C1 segment of cervical spinal cord (tissue), 14 donors: Measurements from ENCODE around the gene ATP6V1C2.
"Not testable (repeated sequence)": the region's sequence is repeated elsewhere in the genome, so short reads cannot be mapped to it uniquely, and the experiment has no call there.

Experiments
- DNase-seq, 14 donors: peaks; one replicate each; lab custom pipeline; 2025; lab: John Stamatoyannopoulos, UW

Gene ATP6V1C2

GRCh38 chr2:10813163-10814138, 92.0 kb downstream of the ATP6V1C2 start:
- not testable (repeated sequence) for DNase-seq

GRCh38 chr2:10814142-10814541, 92.7 kb downstream of the ATP6V1C2 start:
- no peak for DNase-seq

- DNase-seq, result no peak
Measured at GRCh38 chr2:10814571-10815331, 93.3 kb downstream of the ATP6V1C2 start.

GRCh38 chr2:10817413-10817812, 96.0 kb downstream of the ATP6V1C2 start:
- no peak for DNase-seq

- DNase-seq, result not testable (repeated sequence)
Measured at GRCh38 chr2:10818305-10818704, 96.9 kb downstream of the ATP6V1C2 start.

GRCh38 chr2:10818984-10819383, 97.6 kb downstream of the ATP6V1C2 start:
- no peak for DNase-seq

GRCh38 chr2:10819714-10820314, 98.4 kb downstream of the ATP6V1C2 start:
- no peak for DNase-seq

- no peak for DNase-seq
Measured at GRCh38 chr2:10820562-10820961, 99.1 kb downstream of the ATP6V1C2 start.

GRCh38 chr2:10820978-10821695, 99.7 kb downstream of the ATP6V1C2 start:
- DNase-seq, result no peak

- no peak for DNase-seq
Measured at GRCh38 chr2:10824191-10824590, 102.8 kb downstream of the ATP6V1C2 start.

- no peak for DNase-seq
Measured at GRCh38 chr2:10826026-10826425, 104.6 kb downstream of the ATP6V1C2 start.

GRCh38 chr2:10826625-10827024, 105.2 kb downstream of the ATP6V1C2 start:
- DNase-seq, result no peak

GRCh38 chr2:10828346-10828745, 106.9 kb downstream of the ATP6V1C2 start:
- DNase-seq, result no peak

- no peak for DNase-seq
Measured at GRCh38 chr2:10829299-10829698, 107.9 kb downstream of the ATP6V1C2 start.

- DNase-seq, result no peak
Measured at GRCh38 chr2:10830203-10830602, 108.8 kb downstream of the ATP6V1C2 start.

- DNase-seq, result no peak
Measured at GRCh38 chr2:10830641-10831399, 109.4 kb downstream of the ATP6V1C2 start.

- no peak for DNase-seq
Measured at GRCh38 chr2:10831400-10831985, 110.1 kb downstream of the ATP6V1C2 start.

GRCh38 chr2:10832203-10832936, 110.9 kb downstream of the ATP6V1C2 start:
- DNase-seq, result peak in 12 of 14 donors; percentile 15 to 82 (median 54)

GRCh38 chr2:10833021-10833420, 111.6 kb downstream of the ATP6V1C2 start:
- DNase-seq, result no peak
